Caco-2 (cell line): ENCODE results near the gene NEDD9. TPM values are rescaled to one million over a fixed set of nuclear protein-coding genes. Genes with fewer than 3 reads are reported as not detected.

Experiments used
- BruUV-seq: library from RNA; stranded (reverse); fragments of 400-500 nt; replicated peaks from 2 replicates; lab custom pipeline; 2021; lab: Mats Ljungman, UMichigan
- CTCF ChIA-PET: fragments of 300-600 bp; sonication (Branson Sonifier 250); formaldehyde crosslinking; loops from one replicate; lab custom pipeline; 2022; ENCODE audit warnings: antibody characterized with exemption; lab: Charles Lee
- POLR2A ChIA-PET: fragments of 300-600 bp; sonication (Branson Sonifier 250); formaldehyde crosslinking; loops from one replicate; lab custom pipeline; 2022; ENCODE audit warnings: antibody characterized with exemption; lab: Charles Lee
- DNase-seq, 2 experiments: peaks; one replicate each; pipeline versions ENCODE4 v3.0.0 to v3.0.0-alpha.2; 2020 to 2022
- H3K27me3 ChIP-seq: replicated peaks from 2 replicates; pipeline ENCODE4 v1.6.0; 2011; ENCODE audit warnings: low read length; ENCODE audit not compliant: control insufficient read depth, insufficient read depth
- H3K36me3 ChIP-seq: 2 replicates; pipeline ENCODE4 v1.5.1; 2011; ENCODE audit warnings: low read length; ENCODE audit not compliant: control insufficient read depth, insufficient read depth
- H3K4me1 ChIP-seq: fragments of 250-450 bp; sonication (Bioruptor Pico); 2 replicates; pipeline ENCODE4 v1.5.1; 2020; ENCODE audit warnings: mild to moderate bottlenecking
- H3K4me3 ChIP-seq: 2 replicates; pipeline ENCODE4 v1.5.1; 2011; ENCODE audit warnings: low read depth, mild to moderate bottlenecking, control low read depth, low read length
- H3K9me3 ChIP-seq: fragments of 250-450 bp; sonication (Bioruptor Pico); 2 replicates; pipeline ENCODE4 v1.5.1; 2020; ENCODE audit warnings: mild to moderate bottlenecking, moderate library complexity
- H3K27ac Mint-ChIP-seq: one replicate; pipeline ENCODE4 v1.8.0; 2022; ENCODE audit warnings: mixed read lengths; ENCODE audit not compliant: unreplicated experiment
- H3K27me3 Mint-ChIP-seq: one replicate; pipeline ENCODE4 v1.8.0; 2022; ENCODE audit warnings: mixed read lengths; ENCODE audit not compliant: insufficient read depth, unreplicated experiment
- H3K36me3 Mint-ChIP-seq: one replicate; pipeline ENCODE4 v1.8.0; 2022; ENCODE audit warnings: mild to moderate bottlenecking, mixed read lengths; ENCODE audit not compliant: insufficient read depth, unreplicated experiment
- H3K4me1 Mint-ChIP-seq: one replicate; pipeline ENCODE4 v1.8.0; 2022; ENCODE audit warnings: low read depth, mixed read lengths; ENCODE audit not compliant: unreplicated experiment
- H3K4me3 Mint-ChIP-seq: one replicate; pipeline ENCODE4 v1.8.0; 2022; ENCODE audit warnings: mild to moderate bottlenecking, moderate library complexity, mixed read lengths; ENCODE audit not compliant: unreplicated experiment
- H3K9me3 Mint-ChIP-seq: one replicate; pipeline ENCODE4 v1.8.0; 2022; ENCODE audit warnings: mixed read lengths; ENCODE audit not compliant: unreplicated experiment
- intact Hi-C: fragments of 100-400 bp; cut with micrococcal nuclease; formaldehyde crosslinking; loops from one replicate; pipeline ENCODE4 v1.10.0; 2022; ENCODE audit not compliant: unreplicated experiment
- total RNA-seq: library from RNA; stranded (reverse); gene quantifications from 2 replicates; pipeline ENCODE4 v1.2.3, GENCODE V29; 2022
- TF ChIP-seq, protein P1 (sequence below), 2 experiments: fragments of 200-600 bp in 1 of 2; IDR thresholded peaks; 1 replicate in 1 of 2; 2 replicates in 1 of 2; pipeline versions ENCODE4 v1.5.1 to v1.8.0; 2011 to 2022; ENCODE audit warnings: antibody characterized with exemption in 1 of 2, control low read depth in 1 of 2, inconsistent platforms in 1 of 2, low read depth in 1 of 2, low read length in 1 of 2, mild to moderate bottlenecking in 1 of 2, moderate library complexity in 1 of 2; ENCODE audit not compliant: insufficient read depth in 1 of 2, severe bottlenecking in 1 of 2, unreplicated experiment in 1 of 2

NEDD9 gene
- total RNA-seq, 1 experiment from 2014 or later: 36.2 TPM

- Histone ChIP-seq H3K27me3 (no peaks in the 10 kb centered on the region; the same call in 1 of the 2 replicates), H3K4me3 (no peak overlapping the region), H3K9me3 (no peaks in the 10 kb centered on the region), H3K36me3 (no peaks in the 10 kb centered on the region), H3K4me1 (peaks cover 38% of the 10 kb centered on the region)
- intact Hi-C loops: loop anchor here (1.0 to 5.0 kb wide), 4 partner anchors 20 to 220 kb away; no protein-coding TSS in a partner anchor
- peak overlapping the region; percentile 95 for H3K27ac Mint-ChIP-seq
- no TSS peak for BruUV-seq
- ChIA-PET CTCF (interaction anchor here (0.7 to 1.0 kb wide), 3 partner anchors 21 to 220 kb away, joined by 3 read pairs; no protein-coding TSS in a partner anchor), POLR2A (interaction anchor here (1.1 to 1.5 kb wide), 2 partner anchors 20 to 44 kb away, joined by 8 to 13 read pairs; partner anchors contain the start of gene NEDD9)
- peak overlapping the region; percentile 15 for H3K4me3 Mint-ChIP-seq
- TF ChIP-seq, protein P1, sequence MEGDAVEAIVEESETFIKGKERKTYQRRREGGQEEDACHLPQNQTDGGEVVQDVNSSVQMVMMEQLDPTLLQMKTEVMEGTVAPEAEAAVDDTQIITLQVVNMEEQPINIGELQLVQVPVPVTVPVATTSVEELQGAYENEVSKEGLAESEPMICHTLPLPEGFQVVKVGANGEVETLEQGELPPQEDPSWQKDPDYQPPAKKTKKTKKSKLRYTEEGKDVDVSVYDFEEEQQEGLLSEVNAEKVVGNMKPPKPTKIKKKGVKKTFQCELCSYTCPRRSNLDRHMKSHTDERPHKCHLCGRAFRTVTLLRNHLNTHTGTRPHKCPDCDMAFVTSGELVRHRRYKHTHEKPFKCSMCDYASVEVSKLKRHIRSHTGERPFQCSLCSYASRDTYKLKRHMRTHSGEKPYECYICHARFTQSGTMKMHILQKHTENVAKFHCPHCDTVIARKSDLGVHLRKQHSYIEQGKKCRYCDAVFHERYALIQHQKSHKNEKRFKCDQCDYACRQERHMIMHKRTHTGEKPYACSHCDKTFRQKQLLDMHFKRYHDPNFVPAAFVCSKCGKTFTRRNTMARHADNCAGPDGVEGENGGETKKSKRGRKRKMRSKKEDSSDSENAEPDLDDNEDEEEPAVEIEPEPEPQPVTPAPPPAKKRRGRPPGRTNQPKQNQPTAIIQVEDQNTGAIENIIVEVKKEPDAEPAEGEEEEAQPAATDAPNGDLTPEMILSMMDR (IDR thresholded peaks at IDR 0.05; ENCODE audit: insufficient read depth in 1 of 2, low read depth in 1 of 2, low read length in 1 of 2, severe bottlenecking in 1 of 2, unreplicated experiment in 1 of 2): no peak
- H3K36me3 Mint-ChIP-seq: no peaks in the 10 kb centered on the region
- no peaks in the 10 kb centered on the region for H3K27me3 Mint-ChIP-seq
- no peaks in the 10 kb centered on the region for H3K9me3 Mint-ChIP-seq
- DNase-seq: no peak
- peaks cover 39% of the 10 kb centered on the region for H3K4me1 Mint-ChIP-seq
Observed at GRCh38 chr6:11276911-11277274, 44.4 kb upstream of the NEDD9 start.

GRCh38 chr6:11276228-11276627 is 43.8 kb upstream of the NEDD9 start:
- Mint-ChIP-seq H3K4me1 (peaks cover 39% of the 10 kb centered on the region), H3K9me3 (no peaks in the 10 kb centered on the region), H3K4me3 (peak overlapping the region; percentile 15), H3K36me3 (no peaks in the 10 kb centered on the region), H3K27me3 (no peaks in the 10 kb centered on the region), H3K27ac (peak overlapping the region; percentile 95)
- no TSS peak for BruUV-seq
- H3K36me3 ChIP-seq: no peaks in the 10 kb centered on the region
- TF ChIP-seq, protein P1 (IDR thresholded peaks at IDR 0.05; ENCODE audit: insufficient read depth in 1 of 2, low read depth in 1 of 2, low read length in 1 of 2, severe bottlenecking in 1 of 2, unreplicated experiment in 1 of 2): no peak
- no peaks in the 10 kb centered on the region; the same call in 1 of the 2 replicates for H3K27me3 ChIP-seq
- ChIA-PET POLR2A (interaction anchor here (0.5 to 1.1 kb wide), 2 partner anchors 44 to 210 kb away, joined by 7 to 11 read pairs; partner anchors contain the start of gene NEDD9), CTCF (interaction anchor here (0.7 to 1.1 kb wide), 2 partner anchors 91 to 210 kb away, joined by 3 read pairs; no protein-coding TSS in a partner anchor)
- H3K4me3 ChIP-seq: no peak overlapping the region
- no peak for DNase-seq
- H3K9me3 ChIP-seq: no peaks in the 10 kb centered on the region
- intact Hi-C loops: loop anchor here (5.0 kb wide), 1 partner anchor 221 kb away; no protein-coding TSS in a partner anchor
- peaks cover 38% of the 10 kb centered on the region for H3K4me1 ChIP-seq

DNA sequence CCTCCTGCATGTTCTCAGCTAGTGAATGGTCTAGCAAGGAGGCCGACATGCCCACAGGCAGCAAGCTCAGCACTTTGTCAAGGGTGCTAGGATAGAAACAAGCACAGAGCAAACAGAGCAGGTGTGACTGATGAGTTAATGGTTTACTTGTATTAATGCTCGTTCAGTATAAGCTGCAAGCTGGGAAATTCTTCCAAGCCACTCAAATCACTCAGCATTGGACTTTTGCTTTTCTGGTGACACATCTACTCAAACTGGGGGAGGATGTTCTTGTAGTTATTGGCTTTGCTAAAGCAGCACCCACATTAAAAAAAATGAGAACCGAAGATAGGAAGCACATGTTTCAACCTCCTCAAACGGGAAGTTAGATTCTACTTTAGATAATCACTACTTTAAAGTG is 43.1 kb upstream of the NEDD9 start:
- Histone ChIP-seq H3K27me3 (no peaks in the 10 kb centered on the region; the same call in 1 of the 2 replicates), H3K4me3 (no peak overlapping the region), H3K36me3 (no peaks in the 10 kb centered on the region), H3K9me3 (no peaks in the 10 kb centered on the region), H3K4me1 (peaks cover 41% of the 10 kb centered on the region)
- TF ChIP-seq, protein P1 (IDR thresholded peaks at IDR 0.05; ENCODE audit: insufficient read depth in 1 of 2, low read depth in 1 of 2, low read length in 1 of 2, severe bottlenecking in 1 of 2, unreplicated experiment in 1 of 2): no peak
- H3K4me1 Mint-ChIP-seq: peaks cover 42% of the 10 kb centered on the region
- intact Hi-C loops: loop anchor here (1.0 to 5.0 kb wide), 2 partner anchors 43 to 222 kb away; partner anchors contain the start of gene NEDD9
- no peaks in the 10 kb centered on the region for H3K36me3 Mint-ChIP-seq
- H3K27ac Mint-ChIP-seq: peak overlapping the region; percentile 74
- ChIA-PET POLR2A (interaction anchor here (0.5 to 1.1 kb wide), 2 partner anchors 43 to 210 kb away, joined by 7 to 11 read pairs; partner anchors contain the start of gene NEDD9), CTCF (interaction anchor here (1.1 kb wide), 1 partner anchor 92 kb away, joined by 3 read pairs; no protein-coding TSS in a partner anchor)
- no TSS peak for BruUV-seq
- no peaks in the 10 kb centered on the region for H3K27me3 Mint-ChIP-seq
- H3K4me3 Mint-ChIP-seq: peak overlapping the region; percentile 62
- peak; percentile 66 to 72 for DNase-seq
- H3K9me3 Mint-ChIP-seq: no peaks in the 10 kb centered on the region
